Parathyroid adenoma (tissue), 2 donors: ENCODE measurements around the gene NAALADL2.

Source experiments
- H2AFZ ChIP-seq: fragments of 300-600 bp; sonication (generic); one replicate; pipeline ENCODE4 v1.7.0; 2017; ENCODE audit warnings: antibody characterized with exemption, mild to moderate bottlenecking
- H3K27ac ChIP-seq: fragments of 300-600 bp; sonication (generic); one replicate; pipeline ENCODE4 v1.7.0; 2017
- H3K27me3 ChIP-seq: fragments of 300-600 bp; sonication (generic); one replicate; pipeline ENCODE4 v1.7.0; 2017; ENCODE audit warnings: low read length; ENCODE audit not compliant: control insufficient read depth, insufficient read depth
- H3K36me3 ChIP-seq: fragments of 300-600 bp; sonication (generic); one replicate; pipeline ENCODE4 v1.7.0; 2017; ENCODE audit warnings: low read length; ENCODE audit not compliant: control insufficient read depth, insufficient read depth
- H3K4me1 ChIP-seq: fragments of 300-600 bp; sonication (generic); one replicate; pipeline ENCODE4 v1.7.0; 2017; ENCODE audit warnings: control low read depth
- H3K4me2 ChIP-seq: fragments of 300-600 bp; sonication (generic); one replicate; pipeline ENCODE4 v1.7.0; 2017; ENCODE audit warnings: low read length
- H3K4me3 ChIP-seq: fragments of 300-600 bp; sonication (generic); one replicate; pipeline ENCODE4 v1.7.0; 2017; ENCODE audit warnings: low read depth, low read length
- H3K79me2 ChIP-seq: fragments of 300-600 bp; sonication (generic); one replicate; pipeline ENCODE4 v1.7.0; 2017; ENCODE audit warnings: control low read depth
- H3K9ac ChIP-seq: fragments of 300-600 bp; sonication (generic); one replicate; pipeline ENCODE4 v1.7.0; 2017; ENCODE audit warnings: mild to moderate bottlenecking
- H3K9me3 ChIP-seq: fragments of 300-600 bp; sonication (generic); one replicate; pipeline ENCODE4 v1.7.0; 2017; ENCODE audit warnings: low read length; ENCODE audit not compliant: control insufficient read depth
- CTCF ChIP-seq: fragments of 300-600 bp; sonication (generic); IDR thresholded peaks from one replicate; pipeline ENCODE4 v1.7.0; 2017; ENCODE audit warnings: antibody characterized with exemption, mild to moderate bottlenecking
- donor health status: primary hyperparathyroidism.

The NAALADL2 gene

GRCh38 chr3:175187586-175187985 is 328.5 kb downstream of the NAALADL2 start:
- no peaks in the 10 kb centered on the region for H3K79me2 ChIP-seq
- no peaks in the 10 kb centered on the region for H3K4me1 ChIP-seq
- no peak overlapping the region for H3K27ac ChIP-seq

GRCh38 chr3:175192536-175192935 is 333.4 kb downstream of the NAALADL2 start:
- Histone ChIP-seq H3K27ac (no peak overlapping the region), H2AFZ (no peak overlapping the region), H3K4me1 (no peaks in the 10 kb centered on the region), H3K36me3 (no peaks in the 10 kb centered on the region), H3K4me3 (no peak overlapping the region), H3K79me2 (no peaks in the 10 kb centered on the region), H3K9ac (no peak overlapping the region), H3K9me3 (no peaks in the 10 kb centered on the region), H3K4me2 (no peak overlapping the region), H3K27me3 (no peaks in the 10 kb centered on the region)
- no peak for TF ChIP-seq CTCF

More at GRCh38 chr3:175187586-175187985, 328.5 kb downstream of the NAALADL2 start:
- H2AFZ ChIP-seq, result no peak overlapping the region
- TF ChIP-seq CTCF, result no peak
- no peaks in the 10 kb centered on the region for H3K9me3 ChIP-seq
- no peaks in the 10 kb centered on the region for H3K27me3 ChIP-seq
- no peaks in the 10 kb centered on the region for H3K36me3 ChIP-seq
- H3K4me3 ChIP-seq, result no peak overlapping the region
- H3K9ac ChIP-seq, result no peak overlapping the region
- no peak overlapping the region for H3K4me2 ChIP-seq

GRCh38 chr3:175193815-175194518 is 334.8 kb downstream of the NAALADL2 start:
- no peaks in the 10 kb centered on the region for H3K27me3 ChIP-seq
- no peak overlapping the region for H3K9ac ChIP-seq
- no peaks in the 10 kb centered on the region for H3K79me2 ChIP-seq
- H3K27ac ChIP-seq, result no peak overlapping the region
- no peaks in the 10 kb centered on the region for H3K9me3 ChIP-seq
- no peak overlapping the region for H3K4me2 ChIP-seq
- no peaks in the 10 kb centered on the region for H3K4me1 ChIP-seq
- no peaks in the 10 kb centered on the region for H3K36me3 ChIP-seq
- no peak overlapping the region for H3K4me3 ChIP-seq
- no peak overlapping the region for H2AFZ ChIP-seq
- no peak for TF ChIP-seq CTCF

- no peak overlapping the region for H3K4me2 ChIP-seq
Measured at GRCh38 chr3:175198991-175199783, 340.1 kb downstream of the NAALADL2 start.

More at GRCh38 chr3:175198991-175199783, 340.1 kb downstream of the NAALADL2 start:
- H3K4me1 ChIP-seq, result no peaks in the 10 kb centered on the region
- H3K9me3 ChIP-seq, result no peaks in the 10 kb centered on the region
- no peaks in the 10 kb centered on the region for H3K27me3 ChIP-seq
- H3K79me2 ChIP-seq, result no peaks in the 10 kb centered on the region
- H3K9ac ChIP-seq, result no peak overlapping the region
- no peak for TF ChIP-seq CTCF
- no peak overlapping the region for H3K4me3 ChIP-seq
- H3K27ac ChIP-seq, result no peak overlapping the region
- no peak overlapping the region for H2AFZ ChIP-seq
- H3K36me3 ChIP-seq, result no peaks in the 10 kb centered on the region
